Measurements from ENCODE around the gene WDFY2.

WDFY2 gene

GRCh38 chr13:51659276-51660127 is 75.2 kb downstream of the WDFY2 start:
- Histone ChIP-seq H4K20me1 (ENCODE audit: low read depth, low read length) (no peaks in the 10 kb centered on the region), H3K9me3 (ENCODE audit: insufficient read depth, low read length) (no peaks in the 10 kb centered on the region), H2AFZ (ENCODE audit: low read depth, low read length, severe bottlenecking) (no peak overlapping the region), H3K27ac (ENCODE audit: low read depth, low read length) (no peak overlapping the region), H3K9ac (ENCODE audit: low read length) (no peak overlapping the region), H3K9me2 (replicated peaks; ENCODE audit: insufficient read depth, low read length) (no peaks in the 10 kb centered on the region), H3K4me3 (ENCODE audit: insufficient read depth, low read length, poor library complexity, severe bottlenecking) (no peak overlapping the region), H3K4me2 (ENCODE audit: low read depth, low read length, poor library complexity, severe bottlenecking) (no peak overlapping the region), H3K36me3 (ENCODE audit: low read length) (no peaks in the 10 kb centered on the region), H3K27me3 (ENCODE audit: low read length) (no peaks in the 10 kb centered on the region), H3F3A (ENCODE audit: insufficient read depth) (no peaks in the 10 kb centered on the region), H3K79me2 (ENCODE audit: insufficient read depth, low read length) (no peaks in the 10 kb centered on the region)
- TF ChIP-seq CTCF (IDR thresholded peaks at IDR 0.05; ENCODE audit: insufficient read depth, low read length, poor library complexity, severe bottlenecking) (no peak), EZH2phosphoT487 (conservative IDR thresholded peaks at IDR 0.05; ENCODE audit: low read length) (no peak)

GRCh38 chr13:51660813-51661212 is 76.6 kb downstream of the WDFY2 start:
- TF ChIP-seq CTCF (IDR thresholded peaks at IDR 0.05; ENCODE audit: insufficient read depth, low read length, poor library complexity, severe bottlenecking), result no peak
- no peak for TF ChIP-seq EZH2phosphoT487 (conservative IDR thresholded peaks at IDR 0.05; ENCODE audit: low read length)

GRCh38 chr13:51663973-51664957 is 80.0 kb downstream of the WDFY2 start:
- Histone ChIP-seq H2AFZ (ENCODE audit: low read depth, low read length, severe bottlenecking) (no peak overlapping the region), H3K79me2 (ENCODE audit: insufficient read depth, low read length) (no peaks in the 10 kb centered on the region), H3K4me2 (ENCODE audit: low read depth, low read length, poor library complexity, severe bottlenecking) (no peak overlapping the region), H3K9me3 (ENCODE audit: insufficient read depth, low read length) (no peaks in the 10 kb centered on the region), H3K9me2 (replicated peaks; ENCODE audit: insufficient read depth, low read length) (no peaks in the 10 kb centered on the region), H3K4me3 (ENCODE audit: insufficient read depth, low read length, poor library complexity, severe bottlenecking) (no peak overlapping the region), H3K27ac (ENCODE audit: low read depth, low read length) (no peak overlapping the region), H3K27me3 (ENCODE audit: low read length) (no peaks in the 10 kb centered on the region), H3K36me3 (ENCODE audit: low read length) (no peaks in the 10 kb centered on the region), H3F3A (ENCODE audit: insufficient read depth) (no peaks in the 10 kb centered on the region), H3K9ac (ENCODE audit: low read length) (no peak overlapping the region), H4K20me1 (ENCODE audit: low read depth, low read length) (no peaks in the 10 kb centered on the region; the same call in 1 of the 2 replicates)
- TF ChIP-seq CTCF (IDR thresholded peaks at IDR 0.05; ENCODE audit: insufficient read depth, low read length, poor library complexity, severe bottlenecking) (no peak), EZH2phosphoT487 (conservative IDR thresholded peaks at IDR 0.05; ENCODE audit: low read length) (no peak)

More at GRCh38 chr13:51660813-51661212, 76.6 kb downstream of the WDFY2 start:
- Histone ChIP-seq H3K9me3 (ENCODE audit: insufficient read depth, low read length) (no peaks in the 10 kb centered on the region), H3K27ac (ENCODE audit: low read depth, low read length) (no peak overlapping the region), H3K79me2 (ENCODE audit: insufficient read depth, low read length) (no peaks in the 10 kb centered on the region), H3K27me3 (ENCODE audit: low read length) (no peaks in the 10 kb centered on the region), H3K4me2 (ENCODE audit: low read depth, low read length, poor library complexity, severe bottlenecking) (no peak overlapping the region), H2AFZ (ENCODE audit: low read depth, low read length, severe bottlenecking) (no peak overlapping the region), H3F3A (ENCODE audit: insufficient read depth) (no peaks in the 10 kb centered on the region), H3K9me2 (replicated peaks; ENCODE audit: insufficient read depth, low read length) (no peaks in the 10 kb centered on the region), H3K36me3 (ENCODE audit: low read length) (no peaks in the 10 kb centered on the region), H3K4me3 (ENCODE audit: insufficient read depth, low read length, poor library complexity, severe bottlenecking) (no peak overlapping the region), H4K20me1 (ENCODE audit: low read depth, low read length) (no peaks in the 10 kb centered on the region), H3K9ac (ENCODE audit: low read length) (no peak overlapping the region)
